DND-41 (cell line): ENCODE results near the gene SPAG4.
A peak's percentile ranks its signal among the peaks of the same experiment; 100 is the strongest.

ENCODE experiments used
- ATAC-seq: fragments of 200-7000 bp; cut with Tn5 transposase; 3 replicates; pipeline ENCODE4 v1.9.1; 2021; ENCODE audit warnings: low read depth; ENCODE audit not compliant: insufficient read depth
- DNase-seq: peaks from one replicate; pipeline ENCODE4 v3.0.0-alpha.2; 2020
- H2AFZ ChIP-seq: 2 replicates; pipeline ENCODE4 v1.6.0; 2012; ENCODE audit warnings: low read depth, low read length
- H3K27ac ChIP-seq: 2 replicates; pipeline ENCODE4 v1.5.1; 2012; ENCODE audit warnings: low read length, inconsistent platforms
- H3K27me3 ChIP-seq: fragments of 200-600 bp; sonication (generic); 2 replicates; pipeline ENCODE4 v1.6.0; 2012; ENCODE audit warnings: low read length, mild to moderate bottlenecking, inconsistent platforms; ENCODE audit not compliant: insufficient read depth, poor library complexity
- H3K36me3 ChIP-seq: 2 replicates; pipeline ENCODE4 v1.5.1; 2012; ENCODE audit warnings: low read length, inconsistent platforms; ENCODE audit not compliant: insufficient read depth
- H3K4me1 ChIP-seq: 2 replicates; pipeline ENCODE4 v1.5.1; 2012; ENCODE audit warnings: mild to moderate bottlenecking, low read length; ENCODE audit not compliant: insufficient read depth
- H3K4me2 ChIP-seq: 2 replicates; pipeline ENCODE4 v1.6.0; 2012; ENCODE audit warnings: mild to moderate bottlenecking, moderate library complexity, low read length, inconsistent platforms; ENCODE audit not compliant: insufficient read depth
- H3K4me3 ChIP-seq, 2 experiments: fragments of 200-600 bp in 1 of 2; shearing (Covaris generic) in 1 of 2; 2 replicates each; pipeline ENCODE4 v1.5.1; 2012 to 2016; ENCODE audit warnings: inconsistent platforms in 2 of 2, low read length in 2 of 2, mild to moderate bottlenecking in 2 of 2, low read depth in 1 of 2, moderate library complexity in 1 of 2
- H3K79me2 ChIP-seq: 2 replicates; pipeline ENCODE4 v1.6.0; 2012; ENCODE audit warnings: low read length, inconsistent platforms; ENCODE audit not compliant: insufficient read depth
- H3K9ac ChIP-seq: 2 replicates; pipeline ENCODE4 v1.6.0; 2012; ENCODE audit warnings: low read depth, mild to moderate bottlenecking, inconsistent platforms, low read length, moderate library complexity
- H3K9me3 ChIP-seq: 2 replicates; pipeline ENCODE4 v1.5.1; 2012; ENCODE audit warnings: low read length, moderate library complexity, mild to moderate bottlenecking, inconsistent platforms; ENCODE audit not compliant: insufficient read depth, severe bottlenecking
- H4K20me1 ChIP-seq: 2 replicates; pipeline ENCODE4 v1.6.0; 2012; ENCODE audit warnings: low read length; ENCODE audit not compliant: insufficient read depth
- CTCF ChIP-seq: IDR thresholded peaks from 2 replicates; pipeline ENCODE4 v1.5.1; 2012; ENCODE audit warnings: borderline replicate concordance, low read length, moderate library complexity, mild to moderate bottlenecking; ENCODE audit not compliant: poor library complexity, severe bottlenecking; ENCODE audit errors: extremely low read depth
- EZH2 ChIP-seq: IDR thresholded peaks from 3 replicates; pipeline ENCODE4 v1.6.1; 2012; ENCODE audit warnings: borderline replicate concordance, low read depth, mild to moderate bottlenecking, moderate library complexity, low read length, inconsistent platforms; ENCODE audit not compliant: severe bottlenecking

SPAG4 gene

GRCh38 chr20:35669221-35669620 is 53.6 kb downstream of the SPAG4 start:
- Histone ChIP-seq H3K4me1 (peaks cover 4% of the 10 kb centered on the region), H4K20me1 (peaks cover 2% of the 10 kb centered on the region; the same call in 1 of the 2 replicates), H3K27me3 (no peaks in the 10 kb centered on the region), H3K4me2 (no peak overlapping the region), H3K9me3 (no peaks in the 10 kb centered on the region), H3K79me2 (peaks cover 8% of the 10 kb centered on the region), H3K36me3 (peaks cover 51% of the 10 kb centered on the region), H3K9ac (no peak overlapping the region), H3K4me3 (no peak overlapping the region), H2AFZ (no peak overlapping the region), H3K27ac (no peak overlapping the region)
- DNase-seq (peak; percentile 2), ATAC-seq (no peak)
- TF ChIP-seq CTCF (no peak), EZH2 (no peak)

- TF ChIP-seq EZH2 (no peak), CTCF (no peak)
- ATAC-seq: no peak
- no peak overlapping the region for H3K4me3 ChIP-seq
These were observed 54.1 kb downstream of the SPAG4 start for GRCh38 chr20:35669681-35670080.

More at GRCh38 chr20:35669681-35670080, 54.1 kb downstream of the SPAG4 start:
- H3K9me3 ChIP-seq: no peaks in the 10 kb centered on the region
- H3K4me2 ChIP-seq: no peak overlapping the region
- no peak for DNase-seq
- H4K20me1 ChIP-seq: no peaks in the 10 kb centered on the region
- peaks cover 53% of the 10 kb centered on the region for H3K36me3 ChIP-seq
- H3K27ac ChIP-seq: no peak overlapping the region
- no peak overlapping the region for H3K9ac ChIP-seq
- peaks cover 4% of the 10 kb centered on the region for H3K4me1 ChIP-seq
- H3K27me3 ChIP-seq: no peaks in the 10 kb centered on the region
- no peak overlapping the region for H2AFZ ChIP-seq
- peaks cover 4% of the 10 kb centered on the region for H3K79me2 ChIP-seq
